ENCODE measurements around the gene KRAS.

The KRAS gene

GRCh38 chr12:25208554-25208953 is 42.2 kb downstream of the KRAS start:
- H2AK5ac ChIP-seq (ENCODE audit: low read length, severe bottlenecking) = no peak overlapping the region
- H3K27me3 ChIP-seq (ENCODE audit: control insufficient read depth in 1 of 2, insufficient read depth in 1 of 2, low read length in 2 of 2) = no peaks in the 10 kb centered on the region
- H2BK15ac ChIP-seq (ENCODE audit: low read depth, poor library complexity, severe bottlenecking) = no peak overlapping the region
- peaks cover 3% of the 10 kb centered on the region for H3K4me1 ChIP-seq (ENCODE audit: control insufficient read depth, insufficient read depth, low read depth, low read length)
- H3K79me1 ChIP-seq (replicated peaks; ENCODE audit: low read length, poor library complexity, severe bottlenecking) = peaks cover 5% of the 10 kb centered on the region
- WGBS = 92% methylated on average over 1 of the region's 1 CpG
- no peak overlapping the region for H2BK5ac ChIP-seq (ENCODE audit: low read depth, low read length, poor library complexity, severe bottlenecking)
- no peak overlapping the region for H4K91ac ChIP-seq (ENCODE audit: low read length)
- H3K9me3 ChIP-seq (ENCODE audit: control insufficient read depth, low read length) = no peaks in the 10 kb centered on the region
- H2AFZ ChIP-seq (ENCODE audit: low read depth, low read length) = no peak overlapping the region
- no peak overlapping the region for H3K14ac ChIP-seq (ENCODE audit: low read length in 2 of 2)
- H2BK120ac ChIP-seq (ENCODE audit: low read depth, low read length) = no peak overlapping the region
- H4K8ac ChIP-seq (ENCODE audit: low read length) = no peak overlapping the region
- H3K4me3 ChIP-seq (ENCODE audit: insufficient read depth in 1 of 2, low read depth in 1 of 2, low read length in 2 of 2) = no peak overlapping the region
- no peak overlapping the region for H3K4ac ChIP-seq (ENCODE audit: low read depth in 1 of 2, low read length in 2 of 2)
- H3K18ac ChIP-seq (ENCODE audit: low read depth in 1 of 2, low read length in 2 of 2) = no peak overlapping the region
- no peak overlapping the region for H2BK12ac ChIP-seq (ENCODE audit: low read length in 2 of 2)
- H3K23ac ChIP-seq (ENCODE audit: low read length in 2 of 2) = no peak overlapping the region
- peaks cover 2 to 62% of the 10 kb centered on the region in 2 experiments for H3K36me3 ChIP-seq (ENCODE audit: control insufficient read depth in 1 of 2, insufficient read depth in 2 of 2, low read depth in 1 of 2, low read length in 2 of 2)
- no peak overlapping the region for H3K4me2 ChIP-seq (ENCODE audit: low read length, poor library complexity, severe bottlenecking)
- no peak overlapping the region for H3K9ac ChIP-seq (ENCODE audit: low read length)
- no peak overlapping the region for H3K27ac ChIP-seq (ENCODE audit: low read length, poor library complexity, severe bottlenecking)
- DNase-seq = no peak

- Histone ChIP-seq H2BK12ac (ENCODE audit: low read length in 2 of 2) (no peak overlapping the region), H3K9ac (ENCODE audit: low read length) (no peak overlapping the region), H3K9me3 (ENCODE audit: control insufficient read depth, low read length) (no peaks in the 10 kb centered on the region), H2BK5ac (ENCODE audit: low read depth, low read length, poor library complexity, severe bottlenecking) (no peak overlapping the region), H3K4me2 (ENCODE audit: low read length, poor library complexity, severe bottlenecking) (peak overlapping the region; percentile 33), H3K4ac (ENCODE audit: low read depth in 1 of 2, low read length in 2 of 2) (no peak overlapping the region), H3K36me3 (ENCODE audit: control insufficient read depth in 1 of 2, insufficient read depth in 2 of 2, low read depth in 1 of 2, low read length in 2 of 2) (peaks cover 2 to 69% of the 10 kb centered on the region in 2 experiments), H3K23ac (ENCODE audit: low read length in 2 of 2) (no peak overlapping the region), H2BK15ac (ENCODE audit: low read depth, poor library complexity, severe bottlenecking) (no peak overlapping the region), H4K91ac (ENCODE audit: low read length) (no peak overlapping the region), H2BK120ac (ENCODE audit: low read depth, low read length) (no peak overlapping the region), H2AFZ (ENCODE audit: low read depth, low read length) (no peak overlapping the region), H3K79me1 (replicated peaks; ENCODE audit: low read length, poor library complexity, severe bottlenecking) (peaks cover 8% of the 10 kb centered on the region), H3K4me3 (ENCODE audit: insufficient read depth in 1 of 2, low read depth in 1 of 2, low read length in 2 of 2) (no peak overlapping the region), H3K27ac (ENCODE audit: low read length, poor library complexity, severe bottlenecking) (peak overlapping the region; percentile 54), H3K18ac (ENCODE audit: low read depth in 1 of 2, low read length in 2 of 2) (no peak overlapping the region), H3K14ac (ENCODE audit: low read length in 2 of 2) (no peak overlapping the region), H3K27me3 (ENCODE audit: control insufficient read depth in 1 of 2, insufficient read depth in 1 of 2, low read length in 2 of 2) (no peaks in the 10 kb centered on the region), H3K4me1 (ENCODE audit: control insufficient read depth, insufficient read depth, low read depth, low read length) (peaks cover 3% of the 10 kb centered on the region), H2AK5ac (ENCODE audit: low read length, severe bottlenecking) (no peak overlapping the region), H4K8ac (ENCODE audit: low read length) (no peak overlapping the region)
- no peak for DNase-seq
- WGBS = no CpG with 5 or more reads among the region's 1 CpG
These were observed 42.9 kb downstream of the KRAS start for GRCh38 chr12:25207846-25208245.

GRCh38 chr12:25207411-25207810 is 43.3 kb downstream of the KRAS start:
- Histone ChIP-seq H3K14ac (ENCODE audit: low read length in 2 of 2) (no peak overlapping the region), H3K9ac (ENCODE audit: low read length) (no peak overlapping the region), H3K4ac (ENCODE audit: low read depth in 1 of 2, low read length in 2 of 2) (no peak overlapping the region), H2AFZ (ENCODE audit: low read depth, low read length) (no peak overlapping the region), H3K23ac (ENCODE audit: low read length in 2 of 2) (no peak overlapping the region), H2BK12ac (ENCODE audit: low read length in 2 of 2) (no peak overlapping the region), H3K27me3 (ENCODE audit: control insufficient read depth in 1 of 2, insufficient read depth in 1 of 2, low read length in 2 of 2) (no peaks in the 10 kb centered on the region), H3K4me1 (ENCODE audit: control insufficient read depth, insufficient read depth, low read depth, low read length) (peaks cover 3% of the 10 kb centered on the region), H3K9me3 (ENCODE audit: control insufficient read depth, low read length) (no peaks in the 10 kb centered on the region), H4K8ac (ENCODE audit: low read length) (no peak overlapping the region), H2BK15ac (ENCODE audit: low read depth, poor library complexity, severe bottlenecking) (no peak overlapping the region), H3K36me3 (ENCODE audit: control insufficient read depth in 1 of 2, insufficient read depth in 2 of 2, low read depth in 1 of 2, low read length in 2 of 2) (peaks cover 0 to 74% of the 10 kb centered on the region in 2 experiments), H3K18ac (ENCODE audit: low read depth in 1 of 2, low read length in 2 of 2) (no peak overlapping the region), H3K27ac (ENCODE audit: low read length, poor library complexity, severe bottlenecking) (peak overlapping the region; percentile 54), H2BK5ac (ENCODE audit: low read depth, low read length, poor library complexity, severe bottlenecking) (no peak overlapping the region), H3K4me3 (ENCODE audit: insufficient read depth in 1 of 2, low read depth in 1 of 2, low read length in 2 of 2) (no peak overlapping the region), H2AK5ac (ENCODE audit: low read length, severe bottlenecking) (no peak overlapping the region), H4K91ac (ENCODE audit: low read length) (no peak overlapping the region), H3K4me2 (ENCODE audit: low read length, poor library complexity, severe bottlenecking) (peak overlapping the region; percentile 33), H2BK120ac (ENCODE audit: low read depth, low read length) (no peak overlapping the region), H3K79me1 (replicated peaks; ENCODE audit: low read length, poor library complexity, severe bottlenecking) (peaks cover 7% of the 10 kb centered on the region)
- no peak for DNase-seq
- WGBS = 100% methylated on average over 5 of the region's 6 CpGs

GRCh38 chr12:25202137-25202536 is 48.6 kb downstream of the KRAS start:
- Histone ChIP-seq H2BK12ac (ENCODE audit: low read length in 2 of 2) (no peak overlapping the region), H3K4me2 (ENCODE audit: low read length, poor library complexity, severe bottlenecking) (no peak overlapping the region), H4K8ac (ENCODE audit: low read length) (peak overlapping the region; percentile 37), H3K23ac (ENCODE audit: low read length in 2 of 2) (no peak overlapping the region), H3K27me3 (ENCODE audit: control insufficient read depth in 1 of 2, insufficient read depth in 1 of 2, low read length in 2 of 2) (no peaks in the 10 kb centered on the region), H2BK120ac (ENCODE audit: low read depth, low read length) (no peak overlapping the region), H2BK5ac (ENCODE audit: low read depth, low read length, poor library complexity, severe bottlenecking) (no peak overlapping the region), H2BK15ac (ENCODE audit: low read depth, poor library complexity, severe bottlenecking) (no peak overlapping the region), H2AFZ (ENCODE audit: low read depth, low read length) (no peak overlapping the region), H3K79me1 (replicated peaks; ENCODE audit: low read length, poor library complexity, severe bottlenecking) (peaks cover 18% of the 10 kb centered on the region), H3K18ac (ENCODE audit: low read depth in 1 of 2, low read length in 2 of 2) (no peak overlapping the region), H2AK5ac (ENCODE audit: low read length, severe bottlenecking) (no peak overlapping the region), H3K4ac (ENCODE audit: low read depth in 1 of 2, low read length in 2 of 2) (no peak overlapping the region), H3K14ac (ENCODE audit: low read length in 2 of 2) (no peak overlapping the region), H3K27ac (ENCODE audit: low read length, poor library complexity, severe bottlenecking) (no peak overlapping the region), H3K9ac (ENCODE audit: low read length) (no peak overlapping the region), H3K4me1 (ENCODE audit: control insufficient read depth, insufficient read depth, low read depth, low read length) (peaks cover 2% of the 10 kb centered on the region), H3K36me3 (ENCODE audit: control insufficient read depth in 1 of 2, insufficient read depth in 2 of 2, low read depth in 1 of 2, low read length in 2 of 2) (peaks cover 0 to 44% of the 10 kb centered on the region in 2 experiments), H3K4me3 (ENCODE audit: insufficient read depth in 1 of 2, low read depth in 1 of 2, low read length in 2 of 2) (no peak overlapping the region), H4K91ac (ENCODE audit: low read length) (no peak overlapping the region), H3K9me3 (ENCODE audit: control insufficient read depth, low read length) (no peaks in the 10 kb centered on the region)
- DNase-seq = no peak
- 97% methylated on average over 2 of the region's 2 CpGs for WGBS
